Parathyroid adenoma (tissue), 2 donors: Measurements from ENCODE around the gene TMEM123.

Experiments
- H2AFZ ChIP-seq: fragments of 300-600 bp; sonication (generic); one replicate; pipeline ENCODE4 v1.7.0; 2017; ENCODE audit warnings: antibody characterized with exemption, mild to moderate bottlenecking
- H3K27ac ChIP-seq: fragments of 300-600 bp; sonication (generic); one replicate; pipeline ENCODE4 v1.7.0; 2017
- H3K27me3 ChIP-seq: fragments of 300-600 bp; sonication (generic); one replicate; pipeline ENCODE4 v1.7.0; 2017; ENCODE audit warnings: low read length; ENCODE audit not compliant: control insufficient read depth, insufficient read depth
- H3K36me3 ChIP-seq: fragments of 300-600 bp; sonication (generic); one replicate; pipeline ENCODE4 v1.7.0; 2017; ENCODE audit warnings: low read length; ENCODE audit not compliant: control insufficient read depth, insufficient read depth
- H3K4me1 ChIP-seq: fragments of 300-600 bp; sonication (generic); one replicate; pipeline ENCODE4 v1.7.0; 2017; ENCODE audit warnings: control low read depth
- H3K4me2 ChIP-seq: fragments of 300-600 bp; sonication (generic); one replicate; pipeline ENCODE4 v1.7.0; 2017; ENCODE audit warnings: low read length
- H3K4me3 ChIP-seq: fragments of 300-600 bp; sonication (generic); one replicate; pipeline ENCODE4 v1.7.0; 2017; ENCODE audit warnings: low read depth, low read length
- H3K79me2 ChIP-seq: fragments of 300-600 bp; sonication (generic); one replicate; pipeline ENCODE4 v1.7.0; 2017; ENCODE audit warnings: control low read depth
- H3K9ac ChIP-seq: fragments of 300-600 bp; sonication (generic); one replicate; pipeline ENCODE4 v1.7.0; 2017; ENCODE audit warnings: mild to moderate bottlenecking
- H3K9me3 ChIP-seq: fragments of 300-600 bp; sonication (generic); one replicate; pipeline ENCODE4 v1.7.0; 2017; ENCODE audit warnings: low read length; ENCODE audit not compliant: control insufficient read depth
- TF ChIP-seq, protein P1 (sequence below): fragments of 300-600 bp; sonication (generic); IDR thresholded peaks from one replicate; pipeline ENCODE4 v1.7.0; 2017; ENCODE audit warnings: antibody characterized with exemption, mild to moderate bottlenecking
- donor health status: primary hyperparathyroidism.

TMEM123 gene

DNA sequence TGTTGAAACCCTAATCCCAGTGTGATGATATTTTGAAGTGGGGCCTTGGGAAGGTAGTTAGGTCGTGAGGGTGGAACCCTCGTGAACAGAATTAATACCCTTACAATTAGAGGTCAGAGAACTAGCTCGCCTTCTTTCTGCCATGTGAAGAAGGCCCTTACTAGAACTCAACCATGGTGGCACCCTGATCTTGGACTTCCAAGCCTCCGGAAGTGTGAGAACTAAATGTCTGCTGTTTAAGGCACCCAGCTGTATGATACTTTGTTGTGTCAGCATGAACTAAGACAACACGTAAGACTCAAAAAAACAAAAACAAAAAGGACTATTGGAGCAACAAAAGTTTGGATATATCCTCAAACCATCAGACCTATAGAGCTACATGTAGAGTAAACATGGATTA is 52.0 kb downstream of the TMEM123 start:
- Histone ChIP-seq H3K27ac (no peak overlapping the region), H3K4me2 (no peak overlapping the region), H2AFZ (no peak overlapping the region), H3K9me3 (no peaks in the 10 kb centered on the region), H3K27me3 (no peaks in the 10 kb centered on the region), H3K4me1 (no peaks in the 10 kb centered on the region), H3K4me3 (no peak overlapping the region), H3K79me2 (no peaks in the 10 kb centered on the region), H3K36me3 (no peaks in the 10 kb centered on the region), H3K9ac (no peak overlapping the region)
- TF ChIP-seq, protein P1, sequence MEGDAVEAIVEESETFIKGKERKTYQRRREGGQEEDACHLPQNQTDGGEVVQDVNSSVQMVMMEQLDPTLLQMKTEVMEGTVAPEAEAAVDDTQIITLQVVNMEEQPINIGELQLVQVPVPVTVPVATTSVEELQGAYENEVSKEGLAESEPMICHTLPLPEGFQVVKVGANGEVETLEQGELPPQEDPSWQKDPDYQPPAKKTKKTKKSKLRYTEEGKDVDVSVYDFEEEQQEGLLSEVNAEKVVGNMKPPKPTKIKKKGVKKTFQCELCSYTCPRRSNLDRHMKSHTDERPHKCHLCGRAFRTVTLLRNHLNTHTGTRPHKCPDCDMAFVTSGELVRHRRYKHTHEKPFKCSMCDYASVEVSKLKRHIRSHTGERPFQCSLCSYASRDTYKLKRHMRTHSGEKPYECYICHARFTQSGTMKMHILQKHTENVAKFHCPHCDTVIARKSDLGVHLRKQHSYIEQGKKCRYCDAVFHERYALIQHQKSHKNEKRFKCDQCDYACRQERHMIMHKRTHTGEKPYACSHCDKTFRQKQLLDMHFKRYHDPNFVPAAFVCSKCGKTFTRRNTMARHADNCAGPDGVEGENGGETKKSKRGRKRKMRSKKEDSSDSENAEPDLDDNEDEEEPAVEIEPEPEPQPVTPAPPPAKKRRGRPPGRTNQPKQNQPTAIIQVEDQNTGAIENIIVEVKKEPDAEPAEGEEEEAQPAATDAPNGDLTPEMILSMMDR, result no peak

DNA sequence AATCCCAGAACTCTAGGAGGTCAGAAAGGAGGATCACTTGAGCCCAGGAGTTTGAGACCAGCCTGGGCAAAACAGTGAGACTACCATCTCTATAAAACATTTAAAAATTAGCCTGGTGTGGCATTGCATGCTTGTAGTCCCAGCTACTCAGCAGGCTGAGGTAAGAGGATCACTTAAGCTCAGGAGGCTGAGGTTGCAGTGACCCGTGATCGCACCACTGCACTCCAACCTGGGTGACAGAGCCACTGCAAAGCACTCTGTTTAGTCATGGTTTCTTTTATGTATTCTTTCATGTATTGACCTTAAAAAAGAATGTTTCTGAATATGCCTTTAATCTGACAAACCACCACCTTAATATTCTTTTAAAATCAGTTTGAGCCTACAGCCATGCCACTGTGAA is 53.4 kb downstream of the TMEM123 start:
- Histone ChIP-seq H2AFZ (no peak overlapping the region), H3K27me3 (no peaks in the 10 kb centered on the region), H3K9ac (no peak overlapping the region), H3K36me3 (no peaks in the 10 kb centered on the region), H3K4me1 (no peaks in the 10 kb centered on the region), H3K9me3 (no peaks in the 10 kb centered on the region), H3K4me3 (no peak overlapping the region), H3K79me2 (no peaks in the 10 kb centered on the region), H3K4me2 (no peak overlapping the region), H3K27ac (no peak overlapping the region)
- TF ChIP-seq, protein P1, result no peak

DNA sequence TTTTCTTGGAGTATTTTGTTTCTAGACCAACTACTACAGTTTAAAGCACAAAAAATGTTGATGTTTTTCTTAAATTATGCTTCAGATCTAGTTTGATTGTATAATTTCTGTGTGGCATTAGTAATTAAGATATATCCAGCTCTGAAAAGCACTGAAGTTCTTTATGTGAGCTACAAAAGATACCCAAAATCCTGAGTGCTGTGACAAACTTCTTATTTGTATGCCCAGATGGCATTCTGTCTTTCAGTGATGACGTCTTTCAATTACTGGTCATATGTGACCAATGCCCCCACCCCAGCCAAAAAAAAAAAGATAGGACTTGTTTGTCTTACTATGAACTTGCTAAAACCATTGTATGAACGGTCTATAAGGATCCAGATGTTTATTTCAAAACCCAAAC is 54.3 kb downstream of the TMEM123 start:
- H3K9ac ChIP-seq, result no peak overlapping the region
- H2AFZ ChIP-seq, result no peak overlapping the region
- TF ChIP-seq, protein P1, result no peak
- H3K36me3 ChIP-seq, result no peaks in the 10 kb centered on the region
- no peaks in the 10 kb centered on the region for H3K27me3 ChIP-seq
- no peak overlapping the region for H3K4me3 ChIP-seq
- no peak overlapping the region for H3K27ac ChIP-seq
- H3K9me3 ChIP-seq, result no peaks in the 10 kb centered on the region
- H3K4me1 ChIP-seq, result no peaks in the 10 kb centered on the region
- H3K79me2 ChIP-seq, result no peaks in the 10 kb centered on the region
- no peak overlapping the region for H3K4me2 ChIP-seq

DNA sequence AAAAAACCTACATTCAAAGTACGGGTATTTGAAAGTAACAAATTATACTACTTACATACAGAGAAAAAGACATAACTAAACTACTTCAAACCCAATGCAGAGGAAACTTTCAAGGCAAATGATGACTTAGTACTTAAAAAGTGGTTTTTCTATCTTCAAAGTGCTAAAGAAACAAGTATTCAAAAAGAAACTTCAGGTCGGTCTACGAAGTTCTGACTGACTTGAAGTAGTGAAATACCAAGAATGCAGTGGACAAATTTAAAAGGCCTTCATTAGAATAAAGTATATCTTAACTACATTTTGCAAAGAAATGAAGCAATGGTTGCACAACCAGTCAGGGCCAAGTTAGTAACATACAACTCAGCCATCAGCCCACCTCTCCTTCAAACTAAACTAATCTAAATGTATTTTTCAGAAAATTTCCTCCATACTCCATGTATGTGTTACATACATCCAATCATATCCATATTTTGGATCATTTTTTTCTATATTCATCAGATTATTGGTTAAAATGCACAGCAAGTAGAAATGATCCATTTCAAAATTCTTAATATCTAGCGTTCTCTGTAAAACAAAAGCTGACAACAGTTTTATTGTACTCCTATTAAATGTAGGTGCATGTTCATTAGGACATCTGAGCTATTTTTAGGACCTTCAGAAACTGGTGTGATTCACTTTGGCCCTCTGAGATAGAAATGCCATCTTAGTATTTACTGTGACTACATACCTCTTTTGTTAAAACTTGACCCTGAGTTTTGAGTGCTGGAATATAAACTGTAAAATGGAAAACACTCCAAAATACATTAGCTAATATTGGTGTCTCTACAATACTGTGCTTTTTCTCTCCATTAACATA is 55.6 kb downstream of the TMEM123 start:
- Histone ChIP-seq H3K36me3 (no peaks in the 10 kb centered on the region), H2AFZ (no peak overlapping the region)

More for the DNA sequence above, 55.6 kb downstream of the TMEM123 start:
- TF ChIP-seq, protein P1, result no peak
- Histone ChIP-seq H3K4me2 (no peak overlapping the region), H3K27me3 (no peaks in the 10 kb centered on the region), H3K9ac (no peak overlapping the region), H3K4me3 (no peak overlapping the region), H3K4me1 (no peaks in the 10 kb centered on the region), H3K27ac (no peak overlapping the region), H3K79me2 (no peaks in the 10 kb centered on the region), H3K9me3 (no peaks in the 10 kb centered on the region)
